ENCODE data around the gene MCHR1. TPM values are rescaled to one million over a fixed set of nuclear protein-coding genes. Genes with fewer than 3 reads are reported as not detected.

The MCHR1 gene
- polyA plus RNA-seq, 1 of the 3 experiments (the other 2 are of a cell fraction): 0.33 TPM

DNA sequence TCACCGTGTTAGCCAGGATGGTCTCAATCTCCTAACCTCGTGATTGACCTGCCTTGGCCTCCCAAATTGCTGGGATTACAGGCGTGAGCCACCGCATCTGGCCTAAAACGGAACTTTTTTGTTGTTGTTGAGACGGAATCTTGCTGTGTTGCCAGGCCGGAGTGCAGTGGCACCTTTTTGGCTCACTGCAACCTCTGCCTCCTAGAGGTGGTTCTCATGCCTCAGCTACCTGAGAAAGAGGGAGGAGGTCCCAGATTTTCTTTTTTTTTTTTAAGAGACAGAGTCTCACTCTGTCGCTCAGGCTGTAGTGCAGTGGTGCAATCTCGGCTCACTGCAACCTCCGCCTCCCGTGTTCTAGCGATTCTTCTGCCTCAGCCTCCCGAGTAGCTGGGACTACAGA lies 7.9 kb upstream of the MCHR1 start:
- H3K36me3 ChIP-seq (replicated peaks in 1 of 2; ENCODE audit: control insufficient read depth in 1 of 2, insufficient read depth in 2 of 2, low read length in 1 of 2): no peaks in the 10 kb centered on the region
- H3K9ac ChIP-seq: no peak overlapping the region
- H4K20me1 ChIP-seq (ENCODE audit: insufficient read depth): no peaks in the 10 kb centered on the region
- no peaks in the 10 kb centered on the region for H3K9me2 ChIP-seq
- no peak overlapping the region for H3K4me3 ChIP-seq (ENCODE audit: low read depth in 2 of 2, low read length in 1 of 2)
- TF ChIP-seq MAX (IDR thresholded peaks at IDR 0.05; ENCODE audit: low read depth) (no peak), ELF1 (IDR thresholded peaks at IDR 0.05) (no peak)
- TF ChIP-seq, protein P1, sequence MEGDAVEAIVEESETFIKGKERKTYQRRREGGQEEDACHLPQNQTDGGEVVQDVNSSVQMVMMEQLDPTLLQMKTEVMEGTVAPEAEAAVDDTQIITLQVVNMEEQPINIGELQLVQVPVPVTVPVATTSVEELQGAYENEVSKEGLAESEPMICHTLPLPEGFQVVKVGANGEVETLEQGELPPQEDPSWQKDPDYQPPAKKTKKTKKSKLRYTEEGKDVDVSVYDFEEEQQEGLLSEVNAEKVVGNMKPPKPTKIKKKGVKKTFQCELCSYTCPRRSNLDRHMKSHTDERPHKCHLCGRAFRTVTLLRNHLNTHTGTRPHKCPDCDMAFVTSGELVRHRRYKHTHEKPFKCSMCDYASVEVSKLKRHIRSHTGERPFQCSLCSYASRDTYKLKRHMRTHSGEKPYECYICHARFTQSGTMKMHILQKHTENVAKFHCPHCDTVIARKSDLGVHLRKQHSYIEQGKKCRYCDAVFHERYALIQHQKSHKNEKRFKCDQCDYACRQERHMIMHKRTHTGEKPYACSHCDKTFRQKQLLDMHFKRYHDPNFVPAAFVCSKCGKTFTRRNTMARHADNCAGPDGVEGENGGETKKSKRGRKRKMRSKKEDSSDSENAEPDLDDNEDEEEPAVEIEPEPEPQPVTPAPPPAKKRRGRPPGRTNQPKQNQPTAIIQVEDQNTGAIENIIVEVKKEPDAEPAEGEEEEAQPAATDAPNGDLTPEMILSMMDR (IDR thresholded peaks at IDR 0.05): no peak
- no peak overlapping the region for H3K4me2 ChIP-seq
- no peaks in the 10 kb centered on the region for H3K27me3 ChIP-seq (ENCODE audit: insufficient read depth)
- no peaks in the 10 kb centered on the region; a peak in 1 of 4 replicates for H3K4me1 ChIP-seq (ENCODE audit: control insufficient read depth in 1 of 2, insufficient read depth in 2 of 2, low read depth in 1 of 2, low read length in 1 of 2)
- DNase-seq: no peak
- WGBS (ENCODE audit: low lambda C conversion rate): 93% methylated on average over 13 of the region's 13 CpGs
- no peaks in the 10 kb centered on the region for H3K9me3 ChIP-seq
- H2AFZ ChIP-seq (ENCODE audit: low read depth): no peak overlapping the region
- H3F3A ChIP-seq (replicated peaks; ENCODE audit: insufficient read depth): no peaks in the 10 kb centered on the region
- H3K79me2 ChIP-seq (ENCODE audit: insufficient read depth): no peaks in the 10 kb centered on the region
- CTCF ChIA-PET: interaction anchor here (0.6 to 2.0 kb wide), 2 partner anchors 12 to 62 kb away, joined by 3 to 6 read pairs; no protein-coding TSS in a partner anchor
- H3K27ac ChIP-seq (ENCODE audit: low read depth in 2 of 2, low read length in 1 of 2): no peak overlapping the region
- POLR2A ChIA-PET: no interaction called here

DNA sequence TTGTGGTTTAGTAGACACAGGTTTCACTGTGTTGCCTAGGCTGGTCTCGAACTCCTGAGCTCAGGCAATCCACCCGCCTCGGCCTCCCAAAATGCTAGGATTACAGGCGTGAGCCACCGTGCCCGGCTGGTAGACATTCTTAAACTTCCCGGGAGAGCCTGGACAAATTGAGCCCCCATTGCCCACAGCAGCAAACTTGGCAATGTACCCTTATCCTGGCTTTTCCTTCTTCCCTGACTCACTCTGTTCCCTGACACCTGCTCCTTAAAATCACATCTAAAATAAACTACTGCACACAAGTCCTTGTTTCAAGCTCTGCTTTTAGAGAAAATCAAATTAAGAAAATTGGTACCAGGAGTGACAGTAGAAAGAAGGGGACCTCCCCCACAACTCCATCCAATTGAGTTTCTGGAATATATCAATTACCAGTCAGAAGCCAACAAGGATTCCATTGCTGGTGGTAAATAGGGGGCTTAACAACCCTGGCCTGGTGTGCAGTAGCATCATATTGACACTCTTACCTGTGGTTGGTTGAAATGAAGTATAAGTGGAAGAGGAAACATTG lies 7.4 kb upstream of the MCHR1 start:
- CTCF ChIA-PET: interaction anchor here (2.0 kb wide), 1 partner anchor 11 kb away, joined by 6 read pairs; no protein-coding TSS in a partner anchor
- POLR2A ChIA-PET: no interaction called here
- Histone ChIP-seq H3K9ac (no peak overlapping the region), H3K9me2 (no peaks in the 10 kb centered on the region), H3K4me2 (no peak overlapping the region), H3K79me2 (ENCODE audit: insufficient read depth) (no peaks in the 10 kb centered on the region), H4K20me1 (ENCODE audit: insufficient read depth) (no peaks in the 10 kb centered on the region), H3F3A (replicated peaks; ENCODE audit: insufficient read depth) (no peaks in the 10 kb centered on the region), H3K4me3 (ENCODE audit: low read depth in 2 of 2, low read length in 1 of 2) (no peak overlapping the region), H3K27ac (ENCODE audit: low read depth in 2 of 2, low read length in 1 of 2) (no peak overlapping the region), H3K9me3 (no peaks in the 10 kb centered on the region), H3K27me3 (ENCODE audit: insufficient read depth) (no peaks in the 10 kb centered on the region), H3K4me1 (ENCODE audit: control insufficient read depth in 1 of 2, insufficient read depth in 2 of 2, low read depth in 1 of 2, low read length in 1 of 2) (no peaks in the 10 kb centered on the region; a peak in 1 of 4 replicates), H3K36me3 (replicated peaks in 1 of 2; ENCODE audit: control insufficient read depth in 1 of 2, insufficient read depth in 2 of 2, low read length in 1 of 2) (no peaks in the 10 kb centered on the region), H2AFZ (ENCODE audit: low read depth) (no peak overlapping the region)
- 50% methylated on average over 2 of the region's 7 CpGs for WGBS (ENCODE audit: low lambda C conversion rate)
- no peak for TF ChIP-seq SMC3 (IDR thresholded peaks at IDR 0.05; ENCODE audit: low read depth, low read length)
- TF ChIP-seq, protein P2, sequence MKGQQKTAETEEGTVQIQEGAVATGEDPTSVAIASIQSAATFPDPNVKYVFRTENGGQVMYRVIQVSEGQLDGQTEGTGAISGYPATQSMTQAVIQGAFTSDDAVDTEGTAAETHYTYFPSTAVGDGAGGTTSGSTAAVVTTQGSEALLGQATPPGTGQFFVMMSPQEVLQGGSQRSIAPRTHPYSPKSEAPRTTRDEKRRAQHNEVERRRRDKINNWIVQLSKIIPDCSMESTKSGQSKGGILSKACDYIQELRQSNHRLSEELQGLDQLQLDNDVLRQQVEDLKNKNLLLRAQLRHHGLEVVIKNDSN (IDR thresholded peaks at IDR 0.05; ENCODE audit: borderline replicate concordance, low read depth): no peak
- no peak for TF ChIP-seq ELF1 (IDR thresholded peaks at IDR 0.05)
- TF ChIP-seq EZH2phosphoT487 (IDR thresholded peaks at IDR 0.05; ENCODE audit: borderline replicate concordance, low read depth): no peak
- TF ChIP-seq FOXJ3 (CRISPR knock-in tag; IDR thresholded peaks at IDR 0.05): no peak
- TF ChIP-seq IRF3 (IDR thresholded peaks at IDR 0.05; ENCODE audit: low read depth, low read length): no peak
- TF ChIP-seq TAF1 (IDR thresholded peaks at IDR 0.05; ENCODE audit: borderline replicate concordance, low read depth, low read length): no peak
- no peak for TF ChIP-seq CHD2 (IDR thresholded peaks at IDR 0.05; ENCODE audit: low read length, partially characterized antibody)
- TF ChIP-seq, protein P3, sequence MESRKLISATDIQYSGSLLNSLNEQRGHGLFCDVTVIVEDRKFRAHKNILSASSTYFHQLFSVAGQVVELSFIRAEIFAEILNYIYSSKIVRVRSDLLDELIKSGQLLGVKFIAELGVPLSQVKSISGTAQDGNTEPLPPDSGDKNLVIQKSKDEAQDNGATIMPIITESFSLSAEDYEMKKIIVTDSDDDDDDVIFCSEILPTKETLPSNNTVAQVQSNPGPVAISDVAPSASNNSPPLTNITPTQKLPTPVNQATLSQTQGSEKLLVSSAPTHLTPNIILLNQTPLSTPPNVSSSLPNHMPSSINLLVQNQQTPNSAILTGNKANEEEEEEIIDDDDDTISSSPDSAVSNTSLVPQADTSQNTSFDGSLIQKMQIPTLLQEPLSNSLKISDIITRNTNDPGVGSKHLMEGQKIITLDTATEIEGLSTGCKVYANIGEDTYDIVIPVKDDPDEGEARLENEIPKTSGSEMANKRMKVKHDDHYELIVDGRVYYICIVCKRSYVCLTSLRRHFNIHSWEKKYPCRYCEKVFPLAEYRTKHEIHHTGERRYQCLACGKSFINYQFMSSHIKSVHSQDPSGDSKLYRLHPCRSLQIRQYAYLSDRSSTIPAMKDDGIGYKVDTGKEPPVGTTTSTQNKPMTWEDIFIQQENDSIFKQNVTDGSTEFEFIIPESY (IDR thresholded peaks at IDR 0.05; ENCODE audit: borderline replicate concordance, low read depth): no peak
- TF ChIP-seq RCOR1 (IDR thresholded peaks at IDR 0.05; ENCODE audit: low read length): no peak
- no peak for TF ChIP-seq POLR2AphosphoS5 (IDR thresholded peaks at IDR 0.05; ENCODE audit: low read depth, low read length)
- TF ChIP-seq MEF2A (IDR thresholded peaks at IDR 0.05; ENCODE audit: borderline replicate concordance, low read depth): no peak
- TF ChIP-seq MAX (IDR thresholded peaks at IDR 0.05; ENCODE audit: low read depth): no peak
- no peak for TF ChIP-seq TCF12 (IDR thresholded peaks at IDR 0.05)
- no peak for DNase-seq

All from SK-N-SH (cell line).